IMR-90 (cell line): ENCODE measurements around the gene LENG1. TPM values are rescaled to one million over a fixed set of nuclear protein-coding genes. Genes with fewer than 3 reads are reported as not detected.

Experiments
- ATAC-seq: fragments of 200-7000 bp; cut with Tn5 transposase; 2 replicates; pipeline ENCODE4 v1.9.1; 2020; ENCODE audit warnings: low read depth, mild to moderate bottlenecking, moderate library complexity
- BruUV-seq: library from RNA; stranded (reverse); fragments of 400-500 nt; replicated peaks from 2 replicates; lab custom pipeline; 2021; lab: Mats Ljungman, UMichigan
- CTCF ChIA-PET: fragments of 300-600 bp; formaldehyde crosslinking; extraction: SDS; loops from one replicate; lab custom pipeline; 2021; ENCODE audit warnings: antibody characterized with exemption; lab: Yijun Ruan, JAX
- POLR2A ChIA-PET: fragments of 300-600 bp; sonication (Branson Sonifier 250); formaldehyde crosslinking; loops from one replicate; lab custom pipeline; 2022; ENCODE audit warnings: antibody characterized with exemption; ENCODE audit not compliant: unreplicated experiment; lab: Charles Lee
- DNase-seq: peaks from one replicate; pipeline ENCODE4 v3.0.0; 2013
- H2AFZ ChIP-seq: replicated peaks from 2 replicates; pipeline ENCODE3; 2013; ENCODE audit warnings: low read length, mild to moderate bottlenecking; ENCODE audit not compliant: poor library complexity
- H2AK5ac ChIP-seq: 2 replicates; pipeline ENCODE4 v1.6.1; 2013; ENCODE audit warnings: low read depth, low read length, inconsistent platforms
- H2AK9ac ChIP-seq: replicated peaks from 2 replicates; pipeline ENCODE3; 2013; ENCODE audit warnings: mild to moderate bottlenecking, low read depth, low read length, moderate library complexity; ENCODE audit not compliant: poor library complexity
- H2BK120ac ChIP-seq: 2 replicates; pipeline ENCODE4 v1.6.1; 2013; ENCODE audit warnings: low read depth, low read length, inconsistent platforms
- H2BK15ac ChIP-seq: 3 replicates; pipeline ENCODE4 v1.6.1; 2013; ENCODE audit warnings: low read depth, low read length, inconsistent platforms
- H2BK20ac ChIP-seq: 2 replicates; pipeline ENCODE4 v1.6.1; 2013; ENCODE audit warnings: low read depth, mild to moderate bottlenecking, inconsistent platforms, low read length, moderate library complexity
- H2BK5ac ChIP-seq: 2 replicates; pipeline ENCODE4 v1.6.1; 2013; ENCODE audit warnings: mild to moderate bottlenecking, low read depth, low read length, inconsistent platforms; ENCODE audit not compliant: poor library complexity, severe bottlenecking
- H3K14ac ChIP-seq: replicated peaks from 2 replicates; pipeline ENCODE4 v1.6.1; 2013; ENCODE audit warnings: low read depth, low read length, inconsistent platforms
- H3K18ac ChIP-seq: 2 replicates; pipeline ENCODE4 v1.6.1; 2013; ENCODE audit warnings: low read depth, low read length, control low read depth
- H3K23ac ChIP-seq: 2 replicates; pipeline ENCODE4 v1.6.1; 2013; ENCODE audit warnings: low read depth, low read length, inconsistent platforms
- H3K27ac ChIP-seq: 2 replicates; pipeline ENCODE4 v1.5.1; 2013; ENCODE audit warnings: mild to moderate bottlenecking, control low read depth, low read length; ENCODE audit not compliant: insufficient read depth
- H3K27me3 ChIP-seq: 2 replicates; pipeline ENCODE4 v1.6.1; 2013; ENCODE audit warnings: low read length; ENCODE audit not compliant: control insufficient read depth, insufficient read depth
- H3K36me3 ChIP-seq: 2 replicates; pipeline ENCODE4 v1.6.1; 2013; ENCODE audit warnings: low read length, mixed read lengths; ENCODE audit not compliant: control insufficient read depth, insufficient read depth
- H3K4ac ChIP-seq: 2 replicates; pipeline ENCODE4 v1.6.1; 2013; ENCODE audit warnings: low read depth, low read length, inconsistent platforms
- H3K4me1 ChIP-seq: 2 replicates; pipeline ENCODE4 v1.6.1; 2013; ENCODE audit warnings: low read length, mixed read lengths; ENCODE audit not compliant: control insufficient read depth, insufficient read depth
- H3K4me2 ChIP-seq: 2 replicates; pipeline ENCODE4 v1.6.1; 2013; ENCODE audit warnings: low read depth, mild to moderate bottlenecking, control low read depth, low read length, moderate library complexity
- H3K4me3 ChIP-seq: 2 replicates; pipeline ENCODE4 v1.5.1; 2013; ENCODE audit warnings: low read depth, mild to moderate bottlenecking, control low read depth, low read length, moderate library complexity; ENCODE audit not compliant: insufficient read depth
- H3K56ac ChIP-seq: 2 replicates; pipeline ENCODE4 v1.6.1; 2013; ENCODE audit warnings: low read length, inconsistent platforms; ENCODE audit not compliant: insufficient read depth; ENCODE audit errors: extremely low read depth
- H3K79me1 ChIP-seq, 2 experiments: 2 replicates each; pipeline ENCODE4 v1.6.1; 2013; ENCODE audit warnings: low read length in 2 of 2, inconsistent platforms in 1 of 2, low read depth in 1 of 2
- H3K9ac ChIP-seq: 2 replicates; pipeline ENCODE4 v1.6.1; 2013; ENCODE audit warnings: low read depth, low read length, control low read depth
- H3K9me1 ChIP-seq: 2 replicates; pipeline ENCODE4 v1.6.1; 2013; ENCODE audit warnings: low read length, inconsistent platforms; ENCODE audit not compliant: insufficient read depth
- H3K9me3 ChIP-seq: 2 replicates; pipeline ENCODE4 v1.6.1; 2013; ENCODE audit warnings: low read length; ENCODE audit not compliant: control insufficient read depth, insufficient read depth
- H4K20me1 ChIP-seq: 2 replicates; pipeline ENCODE4 v1.6.1; 2013; ENCODE audit warnings: low read length, inconsistent platforms; ENCODE audit not compliant: insufficient read depth
- H4K5ac ChIP-seq: 2 replicates; pipeline ENCODE4 v1.6.1; 2013; ENCODE audit warnings: mild to moderate bottlenecking, low read depth, low read length, control low read depth
- H4K8ac ChIP-seq, 2 experiments: 2 replicates each; pipeline ENCODE4 v1.6.1; 2013; ENCODE audit warnings: low read depth in 2 of 2, low read length in 2 of 2, control low read depth in 1 of 2, inconsistent platforms in 1 of 2
- H4K91ac ChIP-seq: 2 replicates; pipeline ENCODE4 v1.6.1; 2013; ENCODE audit warnings: low read depth, low read length, inconsistent platforms; ENCODE audit not compliant: insufficient read depth
- MAFK ChIP-seq: IDR thresholded peaks from 2 replicates; pipeline ENCODE4 v1.6.1; 2012; ENCODE audit warnings: low read depth, low read length, improper control_type of control experiment
- WGBS, 2 experiments: methylation state at CpG; one replicate each; pipeline versions ENCODE4 v1.1.5 to v1.1.7; 2013; ENCODE audit warnings: missing lambda C conversion rate in 2 of 2; ENCODE audit not compliant: insufficient read length in 1 of 2; ENCODE audit errors: extremely low coverage in 2 of 2; 5-methylcytosine and 5-hydroxymethylcytosine counted together
- dilution Hi-C: fragments of 300-500 bp; cut with HindIII; formaldehyde crosslinking; loops from one replicate; pipeline ENCODE4 v1.14.3; 2018; ENCODE audit warnings: low sequenced_read_pairs; ENCODE audit not compliant: unreplicated experiment
- in situ Hi-C: fragments of 300-500 bp; cut with MboI; formaldehyde crosslinking; loops from 3 replicates; pipeline ENCODE4 v1.14.3; 2019; ENCODE audit warnings: low sequenced_read_pairs, inconsistent platforms, mixed read lengths
- intact Hi-C: fragments of 100-400 bp; cut with micrococcal nuclease; formaldehyde crosslinking; loops from 2 replicates; pipeline ENCODE4 v1.10.0; 2022
- polyA plus RNA-seq, 3 experiments: library from polyadenylated mRNA; depleted of rRNA; stranded (reverse); fragments of >200 nt; gene quantifications; 2 replicates each; pipeline ENCODE4 v1.2.3, GENCODE V29; 2012; ENCODE audit warnings: low replicate concordance in 1 of 3
- total RNA-seq: library from RNA; depleted of rRNA; stranded (reverse); fragments of >200 nt; gene quantifications from 2 replicates; pipeline ENCODE4 v1.2.3, GENCODE V29; 2012

Gene LENG1
- total and polyA plus RNA-seq, 2 of the 4 experiments (the other 2 are of a cell fraction) = 2.7 to 5.3 TPM

DNA sequence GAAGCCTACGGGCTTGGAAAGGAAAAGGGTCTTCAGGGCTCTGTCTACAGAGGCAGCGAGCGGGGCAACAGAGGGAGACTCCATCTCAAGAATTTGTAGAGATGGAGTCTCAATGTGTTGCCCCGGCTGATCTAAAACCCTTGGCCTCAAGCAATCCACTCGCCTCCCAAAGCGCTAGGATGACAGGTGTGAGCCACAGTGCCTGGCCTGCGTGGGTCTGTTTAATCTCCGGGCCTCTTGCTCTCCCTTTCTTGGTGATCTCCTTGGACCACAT is 49.2 kb upstream of the LENG1 start:
- no peak overlapping the region for H4K8ac ChIP-seq
- POLR2A ChIA-PET = interaction anchor here (1.5 kb wide), 1 partner anchor 19 kb away, joined by 6 read pairs; the partner anchor contains the start of gene MBOAT7
- H2BK5ac ChIP-seq = peak overlapping the region; percentile 12
- no peak overlapping the region for H3K4ac ChIP-seq
- no peak overlapping the region for H3K23ac ChIP-seq
- intact Hi-C loops = no loop called here
- H3K4me3 ChIP-seq = no peak overlapping the region
- H2BK15ac ChIP-seq = no peak overlapping the region
- H3K18ac ChIP-seq = no peak overlapping the region; the same call in 1 of the 2 replicates
- H4K91ac ChIP-seq = no peak overlapping the region
- no peak overlapping the region for H4K5ac ChIP-seq
- CTCF ChIA-PET = no interaction called here
- peaks cover 75% of the 10 kb centered on the region for H4K20me1 ChIP-seq
- in situ Hi-C loops = loop anchor here (10.0 kb wide), 1 partner anchor 246 kb away; no protein-coding TSS in a partner anchor
- TF ChIP-seq MAFK = no peak
- H3K9me1 ChIP-seq = peaks cover 27% of the 10 kb centered on the region
- DNase-seq = no peak
- 73% methylated on average over 2 of the region's 8 CpGs; no CpG with 5 or more reads in 1 of the 2 experiments for WGBS, 2 experiments
- no peak overlapping the region for H2AK9ac ChIP-seq
- no peak overlapping the region; the same call in 1 of the 2 replicates for H2AK5ac ChIP-seq
- H3K27ac ChIP-seq = peak overlapping the region; percentile 48; the same call in 1 of the 2 replicates
- BruUV-seq = no TSS peak
- peaks cover 6 to 68% of the 10 kb centered on the region in 2 experiments for H3K79me1 ChIP-seq
- no peak for ATAC-seq
- H3K4me2 ChIP-seq = no peak overlapping the region
- no peak overlapping the region for H3K9ac ChIP-seq
- H2BK120ac ChIP-seq = no peak overlapping the region
- peaks cover 39% of the 10 kb centered on the region for H3K36me3 ChIP-seq
- dilution Hi-C loops = no loop called here
- no peak overlapping the region for H3K14ac ChIP-seq
- no peak overlapping the region for H2AFZ ChIP-seq
- peaks cover 30% of the 10 kb centered on the region for H3K4me1 ChIP-seq
- H3K27me3 ChIP-seq = no peaks in the 10 kb centered on the region
- H2BK20ac ChIP-seq = no peak overlapping the region
- no peaks in the 10 kb centered on the region for H3K9me3 ChIP-seq
- no peak overlapping the region for H3K56ac ChIP-seq
